ENCODE measurements around the gene VTCN1. TPM values are rescaled to one million over a fixed set of nuclear protein-coding genes. Genes with fewer than 3 reads are reported as not detected.
A peak's percentile ranks its signal among the peaks of the same experiment; 100 is the strongest.

VTCN1 gene
- total RNA-seq, 1 donor from 2014 or later = 49.4 TPM

- Mint-ChIP-seq H3K27ac (no peak overlapping the region), H3K27me3 (no peaks in the 10 kb centered on the region), H3K9me3 (peaks cover 5% of the 10 kb centered on the region), H3K36me3 (peaks cover 8% of the 10 kb centered on the region), H3K4me1 (ENCODE audit: unreplicated experiment) (peaks cover 20% of the 10 kb centered on the region), H3K4me3 (no peak overlapping the region)
- TF ChIP-seq, protein P1, sequence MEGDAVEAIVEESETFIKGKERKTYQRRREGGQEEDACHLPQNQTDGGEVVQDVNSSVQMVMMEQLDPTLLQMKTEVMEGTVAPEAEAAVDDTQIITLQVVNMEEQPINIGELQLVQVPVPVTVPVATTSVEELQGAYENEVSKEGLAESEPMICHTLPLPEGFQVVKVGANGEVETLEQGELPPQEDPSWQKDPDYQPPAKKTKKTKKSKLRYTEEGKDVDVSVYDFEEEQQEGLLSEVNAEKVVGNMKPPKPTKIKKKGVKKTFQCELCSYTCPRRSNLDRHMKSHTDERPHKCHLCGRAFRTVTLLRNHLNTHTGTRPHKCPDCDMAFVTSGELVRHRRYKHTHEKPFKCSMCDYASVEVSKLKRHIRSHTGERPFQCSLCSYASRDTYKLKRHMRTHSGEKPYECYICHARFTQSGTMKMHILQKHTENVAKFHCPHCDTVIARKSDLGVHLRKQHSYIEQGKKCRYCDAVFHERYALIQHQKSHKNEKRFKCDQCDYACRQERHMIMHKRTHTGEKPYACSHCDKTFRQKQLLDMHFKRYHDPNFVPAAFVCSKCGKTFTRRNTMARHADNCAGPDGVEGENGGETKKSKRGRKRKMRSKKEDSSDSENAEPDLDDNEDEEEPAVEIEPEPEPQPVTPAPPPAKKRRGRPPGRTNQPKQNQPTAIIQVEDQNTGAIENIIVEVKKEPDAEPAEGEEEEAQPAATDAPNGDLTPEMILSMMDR (conservative IDR thresholded peaks at IDR 0.05) = no peak
- no peak for DNase-seq (ENCODE audit: extremely low spot score, unreplicated experiment)
Measured at GRCh38 chr1:117169871-117170596, 40.7 kb downstream of the VTCN1 start.

DNA sequence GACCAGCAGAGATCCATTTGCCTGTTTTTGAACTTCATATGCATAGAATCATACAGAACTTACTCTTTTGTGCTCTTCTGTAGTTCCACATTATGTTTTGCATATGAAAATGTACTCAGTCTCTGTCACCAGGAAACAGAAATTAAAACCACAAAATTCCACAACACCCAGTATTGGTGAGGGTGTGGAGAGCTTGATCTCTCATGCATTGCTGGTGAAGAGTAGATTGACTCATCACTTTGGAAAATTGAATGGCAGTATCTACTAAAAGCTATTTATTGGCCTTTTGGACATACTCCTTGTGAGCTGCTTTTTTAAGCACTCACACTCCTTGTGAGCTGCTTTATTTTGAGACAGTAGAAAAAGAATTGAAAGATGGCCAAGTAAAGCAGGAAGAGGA lies 43.3 kb downstream of the VTCN1 start:
- Mint-ChIP-seq H3K27ac (peak overlapping the region; percentile 68), H3K4me3 (no peak overlapping the region), H3K4me1 (ENCODE audit: unreplicated experiment) (peaks cover 24% of the 10 kb centered on the region), H3K27me3 (no peaks in the 10 kb centered on the region), H3K36me3 (peaks cover 5% of the 10 kb centered on the region), H3K9me3 (peaks cover 5% of the 10 kb centered on the region)
- no peak for DNase-seq (ENCODE audit: extremely low spot score, unreplicated experiment)
- TF ChIP-seq, protein P1 (conservative IDR thresholded peaks at IDR 0.05) = no peak

DNA sequence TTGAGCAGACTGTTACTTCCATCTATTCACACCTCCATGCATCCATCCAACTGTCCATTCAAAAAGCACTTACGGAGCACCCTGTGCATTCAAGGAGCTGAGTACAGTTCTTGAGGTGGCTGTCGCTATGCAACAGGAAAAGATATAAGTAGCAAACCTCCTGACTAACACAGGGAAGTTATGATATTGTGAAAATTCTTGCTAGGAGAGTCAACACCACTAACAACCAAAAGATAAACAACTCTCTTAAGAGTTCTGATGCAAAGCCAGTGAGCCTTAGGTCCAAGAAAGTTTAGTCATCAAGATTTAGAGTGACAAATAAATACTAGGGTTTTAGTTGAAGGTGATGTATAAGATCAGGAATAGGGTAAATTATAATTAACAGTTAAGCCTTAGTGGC lies 44.7 kb downstream of the VTCN1 start:
- H3K4me1 Mint-ChIP-seq (ENCODE audit: unreplicated experiment) = peaks cover 19% of the 10 kb centered on the region
- no peaks in the 10 kb centered on the region for H3K9me3 Mint-ChIP-seq
- no peak overlapping the region for H3K4me3 Mint-ChIP-seq
- no peaks in the 10 kb centered on the region for H3K27me3 Mint-ChIP-seq
- no peak for DNase-seq (ENCODE audit: extremely low spot score, unreplicated experiment)
- no peaks in the 10 kb centered on the region for H3K36me3 Mint-ChIP-seq
- peak overlapping the region; percentile 23 for H3K27ac Mint-ChIP-seq
- TF ChIP-seq, protein P1 (conservative IDR thresholded peaks at IDR 0.05) = no peak

- TF ChIP-seq, protein P1 (conservative IDR thresholded peaks at IDR 0.05) = no peak
- no peaks in the 10 kb centered on the region for H3K9me3 Mint-ChIP-seq
- no peak overlapping the region for H3K27ac Mint-ChIP-seq
- H3K27me3 Mint-ChIP-seq = no peaks in the 10 kb centered on the region
- DNase-seq (ENCODE audit: extremely low spot score, unreplicated experiment) = no peak
- no peaks in the 10 kb centered on the region for H3K36me3 Mint-ChIP-seq
- H3K4me1 Mint-ChIP-seq (ENCODE audit: unreplicated experiment) = peaks cover 22% of the 10 kb centered on the region
- H3K4me3 Mint-ChIP-seq = no peak overlapping the region
Measured at GRCh38 chr1:117164209-117164608, 46.5 kb downstream of the VTCN1 start.

GRCh38 chr1:117162816-117163215 lies 47.9 kb downstream of the VTCN1 start:
- TF ChIP-seq, protein P1 (conservative IDR thresholded peaks at IDR 0.05) = no peak
- DNase-seq (ENCODE audit: extremely low spot score, unreplicated experiment) = no peak
- Mint-ChIP-seq H3K4me3 (no peak overlapping the region), H3K9me3 (no peaks in the 10 kb centered on the region), H3K27me3 (no peaks in the 10 kb centered on the region), H3K36me3 (peaks cover 5% of the 10 kb centered on the region), H3K4me1 (ENCODE audit: unreplicated experiment) (peaks cover 22% of the 10 kb centered on the region), H3K27ac (no peak overlapping the region)

Data from type B pancreatic cell (in vitro differentiated cells).